ENCODE results near the gene NDUFA7. TPM values are rescaled to one million over a fixed set of nuclear protein-coding genes. Genes with fewer than 3 reads are reported as not detected.

NDUFA7 gene
- total and polyA plus RNA-seq, 2 of the 13 experiments (the other 11 are each of a cell fraction or from before 2014, with no cell fraction given): 64.5 to 71.5 TPM

- TF ChIP-seq ZNF800 (CRISPR knock-in tag; IDR thresholded peaks at IDR 0.05) (peak; percentile 7; the same call in 1 of the 2 replicates), LCORL (IDR thresholded peaks at IDR 0.05) (no peak), LCORL (CRISPR knock-in tag; IDR thresholded peaks at IDR 0.05) (no peak), POLR2A (IDR thresholded peaks at IDR 0.05; ENCODE audit: insufficient read depth in 1 of 2, low read depth in 2 of 2, low read length in 2 of 2) (no peak), HNRNPLL (IDR thresholded peaks at IDR 0.05; ENCODE audit: low read depth, low read length, poor library complexity, severe bottlenecking) (peak; percentile 4), ZFYVE20 (CRISPR knock-in tag; IDR thresholded peaks at IDR 0.05; ENCODE audit: borderline replicate concordance, low read depth) (no peak), RAD21 (CRISPR knock-in tag; IDR thresholded peaks at IDR 0.05) (no peak), CSRNP1 (CRISPR knock-in tag; IDR thresholded peaks at IDR 0.05) (0 out of 2 replicates have a peak, but pooled peaks have one; percentile 56), CHD2 (IDR thresholded peaks at IDR 0.05; ENCODE audit: low read depth, low read length) (no peak), ZNF33B (CRISPR knock-in tag; IDR thresholded peaks at IDR 0.05) (no peak), CBX5 (CRISPR knock-in tag; IDR thresholded peaks at IDR 0.05; ENCODE audit: borderline replicate concordance) (no peak), ZSCAN25 (CRISPR knock-in tag; IDR thresholded peaks at IDR 0.05) (no peak), NRL (CRISPR knock-in tag; IDR thresholded peaks at IDR 0.05; ENCODE audit: borderline replicate concordance) (no peak), KAT2B (IDR thresholded peaks at IDR 0.05; ENCODE audit: borderline replicate concordance, low read depth, low read length) (no peak), HOXA7 (CRISPR knock-in tag; IDR thresholded peaks at IDR 0.05) (no peak), ATF1 (CRISPR knock-in tag; IDR thresholded peaks at IDR 0.05) (no peak)
Measured at GRCh38 chr19:8333767-8334457, 12.7 kb upstream of the NDUFA7 start (continued).

All from HepG2 (cell line).